ENCODE measurements around the gene LYRM4. TPM values are rescaled to one million over a fixed set of nuclear protein-coding genes. Genes with fewer than 3 reads are reported as not detected.

LYRM4 gene
- total RNA-seq, 1 donor from 2014 or later, result 20.9 TPM

GRCh38 chr6:5280920-5281319 lies 20.2 kb upstream of the LYRM4 start:
- no peak for DNase-seq (ENCODE audit: low read depth)

- no peak for DNase-seq (ENCODE audit: low read depth)
These were observed 19.2 kb upstream of the LYRM4 start for GRCh38 chr6:5279891-5280338.

GRCh38 chr6:5278565-5279120 lies 17.9 kb upstream of the LYRM4 start:
- no peak for DNase-seq (ENCODE audit: low read depth)

- no peak for DNase-seq (ENCODE audit: low read depth)
These were observed 17.3 kb upstream of the LYRM4 start for GRCh38 chr6:5278047-5278446.

GRCh38 chr6:5277589-5277988 lies 16.8 kb upstream of the LYRM4 start:
- no peak for DNase-seq (ENCODE audit: low read depth)

- no peak for DNase-seq (ENCODE audit: low read depth)
These were observed 15.8 kb upstream of the LYRM4 start for GRCh38 chr6:5276581-5276980.

- DNase-seq (ENCODE audit: low read depth), result no peak
These were observed 14.7 kb upstream of the LYRM4 start for GRCh38 chr6:5275497-5275896.

GRCh38 chr6:5274231-5274630 lies 13.5 kb upstream of the LYRM4 start:
- no peak for DNase-seq (ENCODE audit: low read depth)

GRCh38 chr6:5271926-5272325 lies 11.2 kb upstream of the LYRM4 start:
- DNase-seq (ENCODE audit: low read depth), result no peak

GRCh38 chr6:5270093-5270680 lies 9.4 kb upstream of the LYRM4 start:
- DNase-seq (ENCODE audit: low read depth), result no peak

GRCh38 chr6:5266423-5266822 lies 5.7 kb upstream of the LYRM4 start:
- no peak for DNase-seq (ENCODE audit: low read depth)

- DNase-seq (ENCODE audit: low read depth), result no peak
These were observed 877 bp upstream of the LYRM4 start for GRCh38 chr6:5261545-5262109.

- peak; percentile 59 for DNase-seq (ENCODE audit: low read depth)
These were observed 584 bp downstream of the LYRM4 start for GRCh38 chr6:5260111-5260620.

- no peak for DNase-seq (ENCODE audit: low read depth)
These were observed 1.3 kb downstream of the LYRM4 start for GRCh38 chr6:5259428-5259827.

GRCh38 chr6:5257400-5257799 lies 3.4 kb downstream of the LYRM4 start:
- DNase-seq (ENCODE audit: low read depth), result no peak

- no peak for DNase-seq (ENCODE audit: low read depth)
These were observed 3.8 kb downstream of the LYRM4 start for GRCh38 chr6:5256952-5257351.

- no peak for DNase-seq (ENCODE audit: low read depth)
These were observed 9.8 kb downstream of the LYRM4 start for GRCh38 chr6:5250911-5251310.

- DNase-seq (ENCODE audit: low read depth), result no peak
These were observed 10.3 kb downstream of the LYRM4 start for GRCh38 chr6:5250451-5250850.

- peak; percentile 9 for DNase-seq (ENCODE audit: low read depth)
These were observed 11.2 kb downstream of the LYRM4 start for GRCh38 chr6:5249451-5250122.

GRCh38 chr6:5248302-5249098 lies 12.2 kb downstream of the LYRM4 start:
- no peak for DNase-seq (ENCODE audit: low read depth)

GRCh38 chr6:5247201-5247600 lies 13.5 kb downstream of the LYRM4 start:
- DNase-seq (ENCODE audit: low read depth), result no peak

Measured in myocyte (in vitro differentiated cells).